COLO829 (cell line): ENCODE data around the gene ATP8A1.

ENCODE experiments used
- DNase-seq: peaks from one replicate; pipeline ENCODE4 v3.0.0; 2012; ENCODE audit warnings: low spot score

The ATP8A1 gene

DNA sequence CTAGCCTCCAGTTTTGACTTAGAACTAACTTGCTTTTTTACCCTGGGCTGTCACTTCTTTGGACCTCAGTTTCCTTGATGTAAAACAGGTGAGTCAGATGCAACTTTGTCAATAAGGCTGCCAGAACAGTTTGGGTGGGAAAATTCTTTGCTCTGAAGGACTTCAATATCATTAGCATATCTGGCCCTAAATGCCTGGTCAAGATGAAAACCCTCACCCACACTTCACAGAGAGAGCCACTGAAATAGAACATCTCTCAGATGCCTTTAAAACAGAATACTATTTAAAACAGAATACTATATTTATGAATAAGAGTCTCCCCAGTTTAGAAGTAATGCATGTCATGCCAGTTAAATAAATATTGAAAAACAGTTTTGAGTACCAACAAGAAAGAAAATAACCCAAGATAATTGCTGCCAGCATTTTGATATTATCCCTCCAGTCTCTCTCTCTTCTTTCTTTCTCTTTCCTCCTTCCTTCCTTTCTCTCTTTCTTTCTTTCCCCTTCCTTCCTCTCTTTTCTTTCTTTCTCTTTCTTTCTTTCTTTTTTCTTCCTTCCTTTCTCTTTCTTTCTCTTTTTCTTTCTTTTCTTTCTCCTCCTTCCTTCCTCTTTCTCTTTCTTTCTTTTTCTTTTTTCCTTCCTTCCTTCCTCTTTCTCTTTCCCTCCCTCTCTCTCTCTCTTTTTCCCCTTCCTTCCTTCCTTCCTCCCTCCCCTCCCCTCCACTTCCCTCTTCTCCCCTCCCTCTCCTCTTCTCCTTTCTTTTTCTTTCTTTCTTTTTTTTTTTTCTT is 292.4 kb downstream of the ATP8A1 start:
- no peak for DNase-seq

DNA sequence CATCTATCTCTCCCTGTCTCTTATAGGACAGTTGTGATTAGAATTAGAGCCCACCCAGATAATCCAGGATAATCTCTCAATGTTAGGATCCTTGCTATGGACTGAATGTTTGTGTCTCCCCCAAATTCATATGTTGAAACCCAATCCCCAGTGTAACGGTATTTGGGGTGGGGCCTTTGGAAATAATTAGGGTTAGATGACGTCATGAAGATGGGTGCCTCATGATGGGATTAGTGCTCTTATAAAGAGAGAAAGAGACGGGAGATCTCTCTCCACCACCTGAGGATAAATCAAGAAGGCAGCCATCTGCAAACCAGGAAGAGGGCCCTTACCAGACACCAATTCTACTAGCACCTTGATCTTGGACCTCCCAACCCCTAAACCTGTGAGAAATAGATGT is 293.3 kb downstream of the ATP8A1 start:
- DNase-seq, result no peak

DNA sequence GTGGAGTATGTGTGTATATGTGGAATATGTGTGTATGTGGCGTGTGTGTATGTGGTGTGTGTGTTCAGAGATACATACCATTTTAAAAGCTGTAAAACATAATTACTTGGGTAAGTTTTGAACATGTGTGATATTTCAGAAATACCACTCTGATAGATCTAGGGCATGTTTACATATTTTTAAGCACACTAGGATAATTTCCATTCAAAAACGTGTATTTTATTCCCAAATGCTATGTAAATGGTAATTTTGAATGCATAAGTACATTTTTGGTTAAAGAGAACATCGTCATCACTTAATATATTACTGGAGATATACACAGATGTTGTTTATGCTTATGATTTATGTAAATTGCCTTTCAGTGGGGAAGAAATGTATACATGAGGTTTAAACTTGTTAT is 294.3 kb downstream of the ATP8A1 start:
- DNase-seq, result no peak

DNA sequence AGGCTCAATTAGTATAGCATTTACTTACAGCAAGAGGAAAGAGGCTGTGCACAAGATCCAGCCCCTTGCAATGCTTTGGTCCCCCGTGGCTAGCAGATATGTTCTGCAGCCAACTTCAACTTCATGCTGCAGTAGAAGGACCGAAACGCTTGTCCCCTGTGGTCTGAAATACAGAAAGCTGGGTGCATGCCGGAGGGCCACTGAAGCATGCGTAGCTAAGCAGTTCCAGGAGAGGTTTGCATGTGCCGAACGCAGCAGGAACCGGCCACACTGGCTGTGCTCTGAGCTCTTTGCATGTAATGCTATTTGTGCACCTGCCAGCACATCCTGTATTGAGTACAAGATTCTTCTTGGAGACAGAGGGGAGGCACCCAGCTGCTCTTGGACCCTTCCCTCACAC is 295.4 kb downstream of the ATP8A1 start:
- no peak for DNase-seq

DNA sequence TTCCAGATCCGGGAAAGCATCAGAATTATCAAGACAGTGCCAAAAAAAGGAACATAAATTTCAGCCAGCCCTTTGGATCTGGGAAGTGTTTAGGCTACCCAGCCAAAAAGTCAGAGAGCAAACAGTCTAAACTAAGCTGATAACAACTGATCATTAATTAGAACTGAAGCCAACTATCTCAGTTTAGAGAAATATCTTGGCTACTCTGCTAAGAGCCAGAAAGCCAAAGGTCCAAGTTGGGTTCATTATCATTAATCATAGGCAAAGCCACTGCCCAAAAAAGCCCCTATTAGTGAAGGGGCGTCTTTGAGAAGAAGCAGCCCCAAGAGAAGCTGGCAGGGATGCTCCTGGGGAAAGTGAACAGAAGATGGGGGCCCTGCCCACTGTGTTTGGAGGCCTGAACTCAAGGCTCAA is 296.6 kb downstream of the ATP8A1 start:
- no peak for DNase-seq

DNA sequence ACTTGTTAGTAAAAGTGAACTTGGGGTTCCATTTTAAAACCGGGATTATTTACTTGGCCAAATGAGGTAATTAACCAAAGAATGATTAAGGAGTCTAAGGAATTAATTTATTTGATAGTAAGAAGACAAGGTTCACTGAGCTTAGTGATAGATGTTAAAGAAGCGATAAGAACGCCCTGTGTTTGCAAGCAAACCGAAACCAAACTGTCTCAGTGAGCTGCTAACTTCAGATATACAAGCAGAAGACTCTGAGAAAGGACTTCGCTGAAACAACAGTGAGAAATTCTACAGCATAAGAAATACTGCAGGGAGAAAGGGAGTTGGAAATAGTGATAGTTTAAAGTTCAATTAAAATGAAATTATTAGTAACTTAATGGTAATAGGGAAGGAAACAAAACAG is 297.2 kb downstream of the ATP8A1 start:
- no peak for DNase-seq
